Aorta (tissue), 4 donors: ENCODE data around the gene THAP4. TPM values are rescaled to one million over a fixed set of nuclear protein-coding genes. Genes with fewer than 3 reads are reported as not detected.

ENCODE experiments used
- polyA plus RNA-seq, 2 donors: library from polyadenylated mRNA; stranded (reverse); fragments of 200-250 nt; gene quantifications; one replicate each; pipeline ENCODE4 v1.2.3, GENCODE V29; 2013
- total RNA-seq, 2 donors: library from RNA; stranded (reverse); fragmentation: NEBNext Ultra II Directional; extraction: Animal tissue kit (Norgen Biotek cat#: 25700); gene quantifications; one replicate each; pipeline ENCODE4 v1.2.1, GENCODE V29; 2021
- donor health status: healthy with polysubstance abuse.
- donor health status: Bipolar disorder and iron deficiency.
- donor health status: DM: no; HTN: no; CAD: no.
- donor health status: DM: yes; HTN: yes; CAD: no.

Gene THAP4
- total and polyA plus RNA-seq, 4 donors = 24.3 to 41.5 (median 30.5) TPM

Other genes starting within 250 kb of the THAP4 start
- 100 to 1,000 TPM; 101 to 142 TPM for gene STK25, start 128.6 kb downstream of the THAP4 start, total RNA-seq
- 100 to 1,000 TPM in 1 of 2 donors, 10 to 100 TPM in 1; 85.1 to 261 TPM for gene STK25, start 128.6 kb downstream of the THAP4 start, polyA plus RNA-seq
- 10 to 100 TPM in 1 of 2 donors, 1 to 10 TPM in 1; 6.3 to 11.6 TPM for gene BOK, start 78.4 kb downstream of the THAP4 start, total RNA-seq
- 1 to 10 TPM; 3.1 to 4.7 TPM for gene BOK, start 78.4 kb downstream of the THAP4 start, polyA plus RNA-seq
- gene ATG4B, start 535 bp upstream of the THAP4 start, total RNA-seq = 10 to 100 TPM; 71.3 to 85.4 TPM
- 10 to 100 TPM; 30.4 to 77.3 TPM for gene ATG4B, start 535 bp upstream of the THAP4 start, polyA plus RNA-seq
- gene DTYMK, start 49.7 kb upstream of the THAP4 start, total RNA-seq = 10 to 100 TPM in 1 of 2 donors, 1 to 10 TPM in 1; 8.4 to 18.5 TPM
- 10 to 100 TPM in 1 of 2 donors, 1 to 10 TPM in 1; 9.4 to 14.3 TPM for gene DTYMK, start 49.7 kb upstream of the THAP4 start, polyA plus RNA-seq
- 10 to 100 TPM; 30.7 to 31.7 TPM for gene ING5, start 64.9 kb upstream of the THAP4 start, total RNA-seq
- 10 to 100 TPM; 11.9 to 51.7 TPM for gene ING5, start 64.9 kb upstream of the THAP4 start, polyA plus RNA-seq
- 10 to 100 TPM; 20.5 to 29.9 TPM for gene D2HGDH, start 97.5 kb upstream of the THAP4 start, total RNA-seq
- 10 to 100 TPM in 1 of 2 donors, 1 to 10 TPM in 1; 4.1 to 69.8 TPM for gene D2HGDH, start 97.5 kb upstream of the THAP4 start, polyA plus RNA-seq
- gene GAL3ST2, start 139.7 kb upstream of the THAP4 start, total RNA-seq = not detected
- not detected for gene GAL3ST2, start 139.7 kb upstream of the THAP4 start, polyA plus RNA-seq
- under 1 TPM in 1 of 2 donors, not detected in 1; 0.26 TPM for gene NEU4, start 172.0 kb upstream of the THAP4 start, total RNA-seq
- 1 to 10 TPM in 1 of 2 donors, not detected in 1; 6.4 TPM for gene NEU4, start 172.0 kb upstream of the THAP4 start, polyA plus RNA-seq
- under 1 TPM; 0.39 to 0.75 TPM for gene PDCD1, start 221.7 kb upstream of the THAP4 start, total RNA-seq
- not detected for gene PDCD1, start 221.7 kb upstream of the THAP4 start, polyA plus RNA-seq
- not detected for gene RTP5, start 232.6 kb upstream of the THAP4 start, total RNA-seq
- not detected for gene RTP5, start 232.6 kb upstream of the THAP4 start, polyA plus RNA-seq